A673 (cell line): ENCODE results near the gene KLK3. TPM values are rescaled to one million over a fixed set of nuclear protein-coding genes. Genes with fewer than 3 reads are reported as not detected.

Experiments used
- BruUV-seq: library from RNA; stranded (reverse); fragments of 400-500 nt; replicated peaks from 2 replicates; lab custom pipeline; 2021; lab: Mats Ljungman, UMichigan
- CTCF ChIA-PET: fragments of 300-600 bp; sonication (Branson Sonifier 250); formaldehyde crosslinking; loops from one replicate; lab custom pipeline; 2022; ENCODE audit warnings: antibody characterized with exemption; lab: Charles Lee
- POLR2A ChIA-PET: fragments of 300-600 bp; sonication (Branson Sonifier 250); formaldehyde crosslinking; loops from one replicate; lab custom pipeline; 2022; ENCODE audit warnings: antibody characterized with exemption; ENCODE audit not compliant: low non-redundant PET; lab: Charles Lee
- DNase-seq: peaks from one replicate; pipeline ENCODE4 v3.0.0-alpha.2; 2015; ENCODE audit warnings: low spot score
- H3K27ac ChIP-seq: fragments of 200-600 bp; sonication (generic); 2 replicates; pipeline ENCODE4 v1.5.1; 2016; ENCODE audit warnings: mixed run types, low read depth, mild to moderate bottlenecking, mixed read lengths, antibody characterized with exemption, low read length; ENCODE audit not compliant: poor library complexity, severe bottlenecking
- H3K27me3 ChIP-seq: fragments of 200-600 bp; sonication (generic); replicated peaks from 2 replicates; pipeline ENCODE4 v1.6.1; 2017; ENCODE audit warnings: mixed run types, low read depth, mild to moderate bottlenecking, mixed read lengths, antibody characterized with exemption, low read length; ENCODE audit not compliant: insufficient read depth, poor library complexity
- H3K36me3 ChIP-seq: fragments of 200-600 bp; sonication (generic); 2 replicates; pipeline ENCODE4 v1.6.1; 2016; ENCODE audit warnings: mixed run types, mild to moderate bottlenecking, mixed read lengths, antibody characterized with exemption, low read length; ENCODE audit not compliant: insufficient read depth, poor library complexity, severe bottlenecking
- H3K4me1 ChIP-seq: fragments of 200-600 bp; sonication (generic); 2 replicates; pipeline ENCODE4 v1.6.1; 2017; ENCODE audit warnings: mixed run types, mild to moderate bottlenecking, mixed read lengths, antibody characterized with exemption, low read length; ENCODE audit not compliant: insufficient read depth, poor library complexity, severe bottlenecking
- H3K4me3 ChIP-seq: fragments of 200-600 bp; sonication (generic); 2 replicates; pipeline ENCODE4 v1.5.1; 2016; ENCODE audit warnings: low read depth, mixed run types, mild to moderate bottlenecking, mixed read lengths, low read length; ENCODE audit not compliant: poor library complexity, severe bottlenecking
- H3K9me3 ChIP-seq: fragments of 200-600 bp; sonication (generic); 2 replicates; pipeline ENCODE4 v1.6.1; 2016; ENCODE audit warnings: mixed run types, low read depth, mild to moderate bottlenecking, mixed read lengths, antibody characterized with exemption, low read length; ENCODE audit not compliant: poor library complexity, severe bottlenecking
- EZH2 ChIP-seq: fragments of 200-600 bp; sonication (generic); IDR thresholded peaks from 2 replicates; pipeline ENCODE4 v1.6.1; 2017; ENCODE audit warnings: borderline replicate concordance, low read depth, mild to moderate bottlenecking, mixed read lengths, antibody characterized with exemption, low read length; ENCODE audit not compliant: poor library complexity, severe bottlenecking
- intact Hi-C: fragments of 100-400 bp; cut with micrococcal nuclease; formaldehyde crosslinking; loops from one replicate; pipeline ENCODE4 v1.10.0; 2022; ENCODE audit not compliant: unreplicated experiment
- total RNA-seq: library from RNA; stranded (reverse); gene quantifications from 2 replicates; pipeline ENCODE4 v1.2.3, GENCODE V29; 2021
- TF ChIP-seq, protein P1 (sequence below): fragments of 300-800, 200-600 bp; sonication (generic); conservative IDR thresholded peaks from 2 replicates; pipeline ENCODE4 v1.5.1; 2017; ENCODE audit warnings: low read depth, mild to moderate bottlenecking, antibody characterized with exemption, low read length, moderate library complexity, mixed read lengths

KLK3 gene
- total RNA-seq, 1 experiment from 2014 or later, result not detected

DNA sequence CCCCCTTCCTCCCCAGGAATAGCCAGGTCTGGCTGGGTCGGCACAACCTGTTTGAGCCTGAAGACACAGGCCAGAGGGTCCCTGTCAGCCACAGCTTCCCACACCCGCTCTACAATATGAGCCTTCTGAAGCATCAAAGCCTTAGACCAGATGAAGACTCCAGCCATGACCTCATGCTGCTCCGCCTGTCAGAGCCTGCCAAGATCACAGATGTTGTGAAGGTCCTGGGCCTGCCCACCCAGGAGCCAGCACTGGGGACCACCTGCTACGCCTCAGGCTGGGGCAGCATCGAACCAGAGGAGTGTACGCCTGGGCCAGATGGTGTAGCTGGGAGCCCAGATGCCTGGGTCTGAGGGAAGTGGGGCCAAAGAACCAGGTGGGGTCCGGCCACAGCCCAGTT, 21.7 kb downstream of the KLK3 start:
- H3K27ac ChIP-seq, result no peak overlapping the region
- POLR2A ChIA-PET, result no interaction called here
- intact Hi-C loops, result no loop called here
- no TSS peak for BruUV-seq
- CTCF ChIA-PET, result no interaction called here
- H3K27me3 ChIP-seq, result peaks cover 83% of the 10 kb centered on the region
- H3K4me3 ChIP-seq, result no peak overlapping the region
- no peaks in the 10 kb centered on the region for H3K9me3 ChIP-seq
- TF ChIP-seq EZH2, result no peak
- TF ChIP-seq, protein P1, sequence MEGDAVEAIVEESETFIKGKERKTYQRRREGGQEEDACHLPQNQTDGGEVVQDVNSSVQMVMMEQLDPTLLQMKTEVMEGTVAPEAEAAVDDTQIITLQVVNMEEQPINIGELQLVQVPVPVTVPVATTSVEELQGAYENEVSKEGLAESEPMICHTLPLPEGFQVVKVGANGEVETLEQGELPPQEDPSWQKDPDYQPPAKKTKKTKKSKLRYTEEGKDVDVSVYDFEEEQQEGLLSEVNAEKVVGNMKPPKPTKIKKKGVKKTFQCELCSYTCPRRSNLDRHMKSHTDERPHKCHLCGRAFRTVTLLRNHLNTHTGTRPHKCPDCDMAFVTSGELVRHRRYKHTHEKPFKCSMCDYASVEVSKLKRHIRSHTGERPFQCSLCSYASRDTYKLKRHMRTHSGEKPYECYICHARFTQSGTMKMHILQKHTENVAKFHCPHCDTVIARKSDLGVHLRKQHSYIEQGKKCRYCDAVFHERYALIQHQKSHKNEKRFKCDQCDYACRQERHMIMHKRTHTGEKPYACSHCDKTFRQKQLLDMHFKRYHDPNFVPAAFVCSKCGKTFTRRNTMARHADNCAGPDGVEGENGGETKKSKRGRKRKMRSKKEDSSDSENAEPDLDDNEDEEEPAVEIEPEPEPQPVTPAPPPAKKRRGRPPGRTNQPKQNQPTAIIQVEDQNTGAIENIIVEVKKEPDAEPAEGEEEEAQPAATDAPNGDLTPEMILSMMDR, result no peak
- H3K36me3 ChIP-seq, result no peaks in the 10 kb centered on the region
- no peaks in the 10 kb centered on the region for H3K4me1 ChIP-seq
- no peak for DNase-seq

DNA sequence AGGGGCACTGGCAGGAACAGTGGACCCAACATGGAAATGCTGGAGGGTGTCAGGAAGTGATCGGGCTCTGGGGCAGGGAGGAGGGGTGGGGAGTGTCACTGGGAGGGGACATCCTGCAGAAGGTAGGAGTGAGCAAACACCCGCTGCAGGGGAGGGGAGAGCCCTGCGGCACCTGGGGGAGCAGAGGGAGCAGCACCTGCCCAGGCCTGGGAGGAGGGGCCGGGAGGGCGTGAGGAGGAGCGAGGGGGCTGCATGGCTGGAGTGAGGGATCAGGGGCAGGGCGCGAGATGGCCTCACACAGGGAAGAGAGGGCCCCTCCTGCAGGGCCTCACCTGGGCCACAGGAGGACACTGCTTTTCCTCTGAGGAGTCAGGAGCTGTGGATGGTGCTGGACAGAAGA, 22.6 kb downstream of the KLK3 start:
- no peaks in the 10 kb centered on the region for H3K9me3 ChIP-seq
- no peak overlapping the region for H3K4me3 ChIP-seq
- CTCF ChIA-PET, result no interaction called here
- no peaks in the 10 kb centered on the region for H3K4me1 ChIP-seq
- BruUV-seq, result no TSS peak
- DNase-seq, result no peak
- intact Hi-C loops, result no loop called here
- TF ChIP-seq EZH2, result no peak
- TF ChIP-seq, protein P1, result no peak
- POLR2A ChIA-PET, result no interaction called here
- H3K36me3 ChIP-seq, result no peaks in the 10 kb centered on the region
- H3K27ac ChIP-seq, result no peak overlapping the region
- H3K27me3 ChIP-seq, result peaks cover 85% of the 10 kb centered on the region

DNA sequence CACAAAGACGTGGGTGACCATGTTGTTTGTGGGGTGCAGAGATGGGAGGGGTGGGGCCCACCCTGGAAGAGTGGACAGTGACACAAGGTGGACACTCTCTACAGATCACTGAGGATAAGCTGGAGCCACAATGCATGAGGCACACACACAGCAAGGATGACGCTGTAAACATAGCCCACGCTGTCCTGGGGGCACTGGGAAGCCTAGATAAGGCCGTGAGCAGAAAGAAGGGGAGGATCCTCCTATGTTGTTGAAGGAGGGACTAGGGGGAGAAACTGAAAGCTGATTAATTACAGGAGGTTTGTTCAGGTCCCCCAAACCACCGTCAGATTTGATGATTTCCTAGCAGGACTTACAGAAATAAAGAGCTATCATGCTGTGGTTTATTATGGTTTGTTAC, 24.1 kb downstream of the KLK3 start:
- intact Hi-C loops, result no loop called here
- peaks cover 85% of the 10 kb centered on the region for H3K27me3 ChIP-seq
- no peak for TF ChIP-seq EZH2
- TF ChIP-seq, protein P1, result no peak
- no peaks in the 10 kb centered on the region for H3K4me1 ChIP-seq
- ChIA-PET CTCF (no interaction called here), POLR2A (no interaction called here)
- BruUV-seq, result no TSS peak
- H3K4me3 ChIP-seq, result no peak overlapping the region
- DNase-seq, result no peak
- H3K36me3 ChIP-seq, result no peaks in the 10 kb centered on the region
- H3K27ac ChIP-seq, result no peak overlapping the region
- H3K9me3 ChIP-seq, result no peaks in the 10 kb centered on the region
